ENCODE results near the gene SERPINB6. TPM values are rescaled to one million over a fixed set of nuclear protein-coding genes. Genes with fewer than 3 reads are reported as not detected.
A peak's percentile ranks its signal among the peaks of the same experiment; 100 is the strongest.

The SERPINB6 gene
- total and polyA plus RNA-seq, 9 of the 15 experiments (the other 6 are each of a cell fraction or from before 2014, with no cell fraction given), result 86.6 to 211 (median 143) TPM

GRCh38 chr6:2989332-2990247 lies 18.2 kb upstream of the SERPINB6 start (continued):
- no peak for TF ChIP-seq RREB1 (CRISPR knock-in tag; IDR thresholded peaks at IDR 0.05)
- no peak for TF ChIP-seq HMG20A (CRISPR knock-in tag; conservative IDR thresholded peaks at IDR 0.05)
- no peak for TF ChIP-seq NCOA6 (IDR thresholded peaks at IDR 0.05)
- TF ChIP-seq ZNF277 (CRISPR knock-in tag; IDR thresholded peaks at IDR 0.05; ENCODE audit: borderline replicate concordance), result no peak
- TF ChIP-seq HIVEP1 (CRISPR knock-in tag; IDR thresholded peaks at IDR 0.05), result 0 out of 2 replicates have a peak, but pooled peaks have one; percentile 10
- no peak for TF ChIP-seq ZNF239 (CRISPR knock-in tag; IDR thresholded peaks at IDR 0.05)
- no peak for TF ChIP-seq NR2F6 (CRISPR knock-in tag; IDR thresholded peaks at IDR 0.05)
- no peak; the same call in 1 of the 2 replicates for TF ChIP-seq FOXP4 (CRISPR knock-in tag; IDR thresholded peaks at IDR 0.05; ENCODE audit: borderline replicate concordance)
- TF ChIP-seq WHSC1 (IDR thresholded peaks at IDR 0.05; ENCODE audit: low read length), result no peak
- peak; percentile 100 for TF ChIP-seq RFX1 (IDR thresholded peaks at IDR 0.05)
- peak; percentile 40; the same call in 1 of the 2 replicates for TF ChIP-seq NCOA1 (IDR thresholded peaks at IDR 0.05; ENCODE audit: low read depth)
- no peak for TF ChIP-seq ZBTB9 (CRISPR knock-in tag; IDR thresholded peaks at IDR 0.05)
- TF ChIP-seq NONO (IDR thresholded peaks at IDR 0.05; ENCODE audit: low read depth in 2 of 2, low read length in 1 of 2), result peak in 1 of 2 experiments; percentile 99; a peak in 2 of 4 replicates
- no peak for TF ChIP-seq YBX1 (IDR thresholded peaks at IDR 0.05)
- no peak for TF ChIP-seq POLR3A (IDR thresholded peaks at IDR 0.05; ENCODE audit: borderline replicate concordance, extremely low read depth, insufficient read depth, insufficient read length)
- no peak for TF ChIP-seq ZNF263 (CRISPR knock-in tag; IDR thresholded peaks at IDR 0.05; ENCODE audit: borderline replicate concordance)
- peak; percentile 76; the same call in 1 of the 2 replicates for TF ChIP-seq KAT7 (CRISPR knock-in tag; IDR thresholded peaks at IDR 0.05; ENCODE audit: borderline replicate concordance)

All from K562 (cell line).